Measurements from ENCODE around the gene INPP5A.
"Not testable (repeated sequence)": the region's sequence is repeated elsewhere in the genome, so short reads cannot be mapped to it uniquely, and the experiment has no call there.

The INPP5A gene

GRCh38 chr10:132565516-132566209, 28.1 kb downstream of the INPP5A start:
- no peak for DNase-seq

GRCh38 chr10:132566892-132567291, 29.3 kb downstream of the INPP5A start:
- no peak for DNase-seq

GRCh38 chr10:132570265-132570664, 32.7 kb downstream of the INPP5A start:
- DNase-seq, result no peak

GRCh38 chr10:132570771-132571649, 33.4 kb downstream of the INPP5A start:
- DNase-seq, result no peak

- no peak for DNase-seq
These were observed 34.3 kb downstream of the INPP5A start for GRCh38 chr10:132571650-132572544.

GRCh38 chr10:132572545-132572937, 35.0 kb downstream of the INPP5A start:
- DNase-seq, result no peak

GRCh38 chr10:132572946-132573345, 35.4 kb downstream of the INPP5A start:
- not testable (repeated sequence) for DNase-seq

GRCh38 chr10:132574288-132574687, 36.7 kb downstream of the INPP5A start:
- no peak for DNase-seq

GRCh38 chr10:132574783-132575319, 37.3 kb downstream of the INPP5A start:
- no peak for DNase-seq

GRCh38 chr10:132575320-132576201, 38.0 kb downstream of the INPP5A start:
- DNase-seq, result no peak

GRCh38 chr10:132576671-132577349, 39.2 kb downstream of the INPP5A start:
- no peak for DNase-seq

GRCh38 chr10:132577350-132578003, 39.9 kb downstream of the INPP5A start:
- no peak for DNase-seq

- DNase-seq, result no peak
These were observed 40.8 kb downstream of the INPP5A start for GRCh38 chr10:132578287-132578951.

- no peak for DNase-seq
These were observed 41.7 kb downstream of the INPP5A start for GRCh38 chr10:132579027-132579859.

- no peak for DNase-seq
These were observed 42.6 kb downstream of the INPP5A start for GRCh38 chr10:132580143-132580542.

- no peak for DNase-seq
These were observed 43.0 kb downstream of the INPP5A start for GRCh38 chr10:132580617-132581016.

GRCh38 chr10:132582137-132582536, 44.5 kb downstream of the INPP5A start:
- DNase-seq, result no peak

GRCh38 chr10:132582771-132583170, 45.2 kb downstream of the INPP5A start:
- no peak for DNase-seq

- DNase-seq, result no peak
These were observed 45.9 kb downstream of the INPP5A start for GRCh38 chr10:132583456-132583855.
